Body of pancreas (tissue), 4 donors: ENCODE results near the gene RSPH1.

Experiments
- POLR2A ChIP-seq, 3 donors: fragments of 450-650 bp; IDR thresholded peaks; one replicate each; pipeline ENCODE4 v1.6.1; 2016; ENCODE audit warnings: antibody characterized with exemption in 3 of 3, mild to moderate bottlenecking in 2 of 3
- TF ChIP-seq, protein P1 (sequence below), 7 experiments: fragments of 450-650 bp in 4 of 7; fragments of 200-600 bp in 3 of 7; sonication (generic) in 3 of 7; IDR thresholded peaks; one replicate each; pipeline ENCODE4 v1.5.1; 2016 to 2019; ENCODE audit warnings: antibody characterized with exemption in 7 of 7

- TF ChIP-seq, protein P1, sequence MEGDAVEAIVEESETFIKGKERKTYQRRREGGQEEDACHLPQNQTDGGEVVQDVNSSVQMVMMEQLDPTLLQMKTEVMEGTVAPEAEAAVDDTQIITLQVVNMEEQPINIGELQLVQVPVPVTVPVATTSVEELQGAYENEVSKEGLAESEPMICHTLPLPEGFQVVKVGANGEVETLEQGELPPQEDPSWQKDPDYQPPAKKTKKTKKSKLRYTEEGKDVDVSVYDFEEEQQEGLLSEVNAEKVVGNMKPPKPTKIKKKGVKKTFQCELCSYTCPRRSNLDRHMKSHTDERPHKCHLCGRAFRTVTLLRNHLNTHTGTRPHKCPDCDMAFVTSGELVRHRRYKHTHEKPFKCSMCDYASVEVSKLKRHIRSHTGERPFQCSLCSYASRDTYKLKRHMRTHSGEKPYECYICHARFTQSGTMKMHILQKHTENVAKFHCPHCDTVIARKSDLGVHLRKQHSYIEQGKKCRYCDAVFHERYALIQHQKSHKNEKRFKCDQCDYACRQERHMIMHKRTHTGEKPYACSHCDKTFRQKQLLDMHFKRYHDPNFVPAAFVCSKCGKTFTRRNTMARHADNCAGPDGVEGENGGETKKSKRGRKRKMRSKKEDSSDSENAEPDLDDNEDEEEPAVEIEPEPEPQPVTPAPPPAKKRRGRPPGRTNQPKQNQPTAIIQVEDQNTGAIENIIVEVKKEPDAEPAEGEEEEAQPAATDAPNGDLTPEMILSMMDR (IDR thresholded peaks at IDR 0.05), result peak in 1 of 7 experiments; percentile 45
- TF ChIP-seq POLR2A (IDR thresholded peaks at IDR 0.05), result peak; percentile 58 to 86 (median 81)
Measured at GRCh38 chr21:42496120-42496838, at the start of gene RSPH1.
